Loucy (cell line): ENCODE measurements around the gene HIF1AN.

Experiments used
- EZH2phosphoT487 ChIP-seq: fragments of 200-600 bp; IDR thresholded peaks from 2 replicates; pipeline ENCODE4 v1.6.1; 2018; ENCODE audit warnings: antibody characterized with exemption, mild to moderate bottlenecking, moderate library complexity, borderline replicate concordance
- TF ChIP-seq, protein P1 (sequence below): fragments of 200-600 bp; sonication (generic); conservative IDR thresholded peaks from 2 replicates; pipeline ENCODE4 v1.5.1; 2014; ENCODE audit warnings: mild to moderate bottlenecking, antibody characterized with exemption, low read length

DNA sequence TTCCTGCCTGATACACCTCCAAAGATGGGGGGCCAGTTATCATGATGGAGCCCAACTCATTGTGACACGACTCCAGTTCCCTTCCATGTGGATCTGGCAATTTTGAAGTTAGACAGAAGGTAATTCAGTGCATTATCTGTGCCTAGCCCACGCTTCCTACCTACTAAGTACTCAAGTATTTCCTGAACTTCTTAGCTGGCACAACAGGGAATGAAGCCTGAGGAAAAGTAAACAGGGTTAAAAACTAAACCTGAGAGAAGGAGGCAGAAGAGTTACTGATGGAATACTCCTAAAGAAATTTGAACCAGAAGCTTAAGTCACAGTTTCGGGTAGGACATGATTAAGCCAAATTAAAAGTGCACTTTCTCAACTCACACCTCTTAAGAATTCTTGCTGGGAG is 14.9 kb upstream of the HIF1AN start:
- TF ChIP-seq, protein P1, sequence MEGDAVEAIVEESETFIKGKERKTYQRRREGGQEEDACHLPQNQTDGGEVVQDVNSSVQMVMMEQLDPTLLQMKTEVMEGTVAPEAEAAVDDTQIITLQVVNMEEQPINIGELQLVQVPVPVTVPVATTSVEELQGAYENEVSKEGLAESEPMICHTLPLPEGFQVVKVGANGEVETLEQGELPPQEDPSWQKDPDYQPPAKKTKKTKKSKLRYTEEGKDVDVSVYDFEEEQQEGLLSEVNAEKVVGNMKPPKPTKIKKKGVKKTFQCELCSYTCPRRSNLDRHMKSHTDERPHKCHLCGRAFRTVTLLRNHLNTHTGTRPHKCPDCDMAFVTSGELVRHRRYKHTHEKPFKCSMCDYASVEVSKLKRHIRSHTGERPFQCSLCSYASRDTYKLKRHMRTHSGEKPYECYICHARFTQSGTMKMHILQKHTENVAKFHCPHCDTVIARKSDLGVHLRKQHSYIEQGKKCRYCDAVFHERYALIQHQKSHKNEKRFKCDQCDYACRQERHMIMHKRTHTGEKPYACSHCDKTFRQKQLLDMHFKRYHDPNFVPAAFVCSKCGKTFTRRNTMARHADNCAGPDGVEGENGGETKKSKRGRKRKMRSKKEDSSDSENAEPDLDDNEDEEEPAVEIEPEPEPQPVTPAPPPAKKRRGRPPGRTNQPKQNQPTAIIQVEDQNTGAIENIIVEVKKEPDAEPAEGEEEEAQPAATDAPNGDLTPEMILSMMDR = no peak
- TF ChIP-seq EZH2phosphoT487 = no peak
